ENCODE measurements around the gene ABCG2.
A peak's percentile ranks its signal among the peaks of the same experiment; 100 is the strongest.

ABCG2 gene

DNA sequence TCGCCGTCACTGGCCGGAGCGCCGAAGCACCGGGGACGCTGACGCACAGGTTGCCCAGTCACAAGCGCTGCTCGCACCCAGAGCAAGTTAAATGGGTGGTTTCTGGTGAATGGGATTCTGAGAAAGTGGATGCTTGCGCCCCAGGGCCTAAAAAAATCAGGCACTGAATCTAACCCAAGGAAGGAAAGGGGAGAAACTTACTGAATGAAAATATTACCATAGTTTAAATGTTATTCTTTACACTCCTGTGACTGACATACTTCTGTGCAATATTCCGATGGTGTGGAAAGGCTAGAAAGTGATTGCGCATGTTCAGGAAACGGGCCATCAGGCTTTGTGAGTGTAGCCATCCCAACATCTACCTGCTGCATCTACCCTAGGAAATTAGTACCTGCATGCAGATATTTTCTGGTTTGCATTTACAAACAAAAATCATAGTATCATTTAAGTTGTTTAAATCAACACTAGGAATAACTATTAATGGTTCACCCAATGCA, 838 bp upstream of the ABCG2 start:
- no peaks in the 10 kb centered on the region for H3K36me3 ChIP-seq (ENCODE audit: control insufficient read depth in 2 of 2, insufficient read depth in 1 of 2, low read length in 2 of 2)
- H3K27ac ChIP-seq (ENCODE audit: extremely low read depth, low read depth, low read length): no peak overlapping the region; the same call in 1 of the 2 replicates
- TF ChIP-seq ZNF221 (tag by site-specific recombination; IDR thresholded peaks at IDR 0.05; ENCODE audit: borderline replicate concordance): no peak
- no peak for TF ChIP-seq ZNF394 (tag by site-specific recombination; IDR thresholded peaks at IDR 0.05; ENCODE audit: borderline replicate concordance)
- peak; percentile 70 for TF ChIP-seq PRDM1 (tag by site-specific recombination; IDR thresholded peaks at IDR 0.05)
- TF ChIP-seq, protein P1, sequence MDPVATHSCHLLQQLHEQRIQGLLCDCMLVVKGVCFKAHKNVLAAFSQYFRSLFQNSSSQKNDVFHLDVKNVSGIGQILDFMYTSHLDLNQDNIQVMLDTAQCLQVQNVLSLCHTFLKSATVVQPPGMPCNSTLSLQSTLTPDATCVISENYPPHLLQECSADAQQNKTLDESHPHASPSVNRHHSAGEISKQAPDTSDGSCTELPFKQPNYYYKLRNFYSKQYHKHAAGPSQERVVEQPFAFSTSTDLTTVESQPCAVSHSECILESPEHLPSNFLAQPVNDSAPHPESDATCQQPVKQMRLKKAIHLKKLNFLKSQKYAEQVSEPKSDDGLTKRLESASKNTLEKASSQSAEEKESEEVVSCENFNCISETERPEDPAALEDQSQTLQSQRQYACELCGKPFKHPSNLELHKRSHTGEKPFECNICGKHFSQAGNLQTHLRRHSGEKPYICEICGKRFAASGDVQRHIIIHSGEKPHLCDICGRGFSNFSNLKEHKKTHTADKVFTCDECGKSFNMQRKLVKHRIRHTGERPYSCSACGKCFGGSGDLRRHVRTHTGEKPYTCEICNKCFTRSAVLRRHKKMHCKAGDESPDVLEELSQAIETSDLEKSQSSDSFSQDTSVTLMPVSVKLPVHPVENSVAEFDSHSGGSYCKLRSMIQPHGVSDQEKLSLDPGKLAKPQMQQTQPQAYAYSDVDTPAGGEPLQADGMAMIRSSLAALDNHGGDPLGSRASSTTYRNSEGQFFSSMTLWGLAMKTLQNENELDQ (tag by site-specific recombination; IDR thresholded peaks at IDR 0.05; ENCODE audit: low read depth): no peak
- TF ChIP-seq SCRT1 (tag by site-specific recombination; IDR thresholded peaks at IDR 0.05; ENCODE audit: borderline replicate concordance): 0 out of 2 replicates have a peak, but pooled peaks have one; percentile 14
- TF ChIP-seq ZNF433 (tag by site-specific recombination; IDR thresholded peaks at IDR 0.05; ENCODE audit: low read depth): no peak
- no peak for TF ChIP-seq TCF7L2 (IDR thresholded peaks at IDR 0.05; ENCODE audit: borderline replicate concordance, low read depth, low read length)
- TF ChIP-seq ZNF391 (tag by site-specific recombination; IDR thresholded peaks at IDR 0.05; ENCODE audit: borderline replicate concordance, low read depth): no peak
- TF ChIP-seq, protein P2, sequence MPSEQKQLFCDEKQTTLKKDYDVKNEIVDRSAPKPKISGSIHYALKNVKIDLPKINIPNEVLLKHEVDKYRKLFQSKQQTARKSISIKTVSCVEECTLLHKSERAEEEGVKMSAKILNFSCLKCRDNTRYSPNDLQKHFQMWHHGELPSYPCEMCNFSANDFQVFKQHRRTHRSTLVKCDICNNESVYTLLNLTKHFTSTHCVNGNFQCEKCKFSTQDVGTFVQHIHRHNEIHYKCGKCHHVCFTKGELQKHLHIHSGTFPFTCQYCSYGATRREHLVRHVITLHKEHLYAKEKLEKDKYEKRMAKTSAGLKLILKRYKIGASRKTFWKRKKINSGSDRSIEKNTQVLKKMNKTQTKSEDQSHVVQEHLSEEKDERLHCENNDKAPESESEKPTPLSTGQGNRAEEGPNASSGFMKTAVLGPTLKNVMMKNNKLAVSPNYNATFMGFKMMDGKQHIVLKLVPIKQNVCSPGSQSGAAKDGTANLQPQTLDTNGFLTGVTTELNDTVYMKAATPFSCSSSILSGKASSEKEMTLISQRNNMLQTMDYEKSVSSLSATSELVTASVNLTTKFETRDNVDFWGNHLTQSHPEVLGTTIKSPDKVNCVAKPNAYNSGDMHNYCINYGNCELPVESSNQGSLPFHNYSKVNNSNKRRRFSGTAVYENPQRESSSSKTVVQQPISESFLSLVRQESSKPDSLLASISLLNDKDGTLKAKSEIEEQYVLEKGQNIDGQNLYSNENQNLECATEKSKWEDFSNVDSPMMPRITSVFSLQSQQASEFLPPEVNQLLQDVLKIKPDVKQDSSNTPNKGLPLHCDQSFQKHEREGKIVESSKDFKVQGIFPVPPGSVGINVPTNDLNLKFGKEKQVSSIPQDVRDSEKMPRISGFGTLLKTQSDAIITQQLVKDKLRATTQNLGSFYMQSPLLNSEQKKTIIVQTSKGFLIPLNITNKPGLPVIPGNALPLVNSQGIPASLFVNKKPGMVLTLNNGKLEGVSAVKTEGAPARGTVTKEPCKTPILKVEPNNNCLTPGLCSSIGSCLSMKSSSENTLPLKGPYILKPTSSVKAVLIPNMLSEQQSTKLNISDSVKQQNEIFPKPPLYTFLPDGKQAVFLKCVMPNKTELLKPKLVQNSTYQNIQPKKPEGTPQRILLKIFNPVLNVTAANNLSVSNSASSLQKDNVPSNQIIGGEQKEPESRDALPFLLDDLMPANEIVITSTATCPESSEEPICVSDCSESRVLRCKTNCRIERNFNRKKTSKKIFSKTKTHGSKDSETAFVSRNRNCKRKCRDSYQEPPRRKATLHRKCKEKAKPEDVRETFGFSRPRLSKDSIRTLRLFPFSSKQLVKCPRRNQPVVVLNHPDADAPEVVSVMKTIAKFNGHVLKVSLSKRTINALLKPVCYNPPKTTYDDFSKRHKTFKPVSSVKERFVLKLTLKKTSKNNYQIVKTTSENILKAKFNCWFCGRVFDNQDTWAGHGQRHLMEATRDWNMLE (tag by site-specific recombination; conservative IDR thresholded peaks at IDR 0.05; ENCODE audit: low read depth): no peak
- no peak for TF ChIP-seq ZNF791 (tag by site-specific recombination; IDR thresholded peaks at IDR 0.05)
- TF ChIP-seq ZNF335 (tag by site-specific recombination; conservative IDR thresholded peaks at IDR 0.05): peak; percentile 48
- TF ChIP-seq ZBTB17 (tag by site-specific recombination; IDR thresholded peaks at IDR 0.05): peak; percentile 67; the same call in 1 of the 2 replicates
- H3K9me3 ChIP-seq (ENCODE audit: control insufficient read depth, insufficient read depth, low read depth, low read length): no peaks in the 10 kb centered on the region
- peak overlapping the region; percentile 57 for H3K4me3 ChIP-seq (ENCODE audit: low read depth, low read length)
- ChIA-PET POLR2A (no interaction called here), CTCF (interaction anchor here (0.7 kb wide), 1 partner anchor 480 kb away, joined by 5 read pairs; no protein-coding TSS in a partner anchor)
- H3K4me1 ChIP-seq (ENCODE audit: control insufficient read depth, insufficient read depth, low read length): no peaks in the 10 kb centered on the region

DNA sequence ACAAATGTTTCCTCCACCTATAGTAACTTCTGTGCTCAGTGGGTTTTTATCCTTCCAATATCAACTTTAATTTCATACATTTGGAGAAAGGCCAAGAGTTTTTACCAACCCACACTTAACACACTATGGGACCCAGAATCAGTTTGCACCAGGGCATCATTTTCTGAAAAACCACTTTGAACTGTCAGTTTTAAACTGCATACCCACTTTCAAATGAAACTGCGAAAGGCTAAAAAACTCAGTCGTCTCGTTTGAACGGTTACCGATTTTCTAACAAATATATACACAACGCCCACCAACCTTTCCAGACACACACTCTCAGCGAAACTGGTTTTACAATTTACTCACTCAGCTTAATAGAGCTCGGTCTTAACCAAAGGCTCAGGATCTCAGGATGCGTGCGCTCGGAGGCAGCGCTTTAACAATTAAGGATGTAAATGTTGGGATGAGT, 376 bp downstream of the ABCG2 start:
- H3K27ac ChIP-seq (ENCODE audit: extremely low read depth, low read depth, low read length): no peak overlapping the region; the same call in 1 of the 2 replicates
- POLR2A ChIA-PET: interaction anchor here (0.5 kb wide), 1 partner anchor 91 kb away, joined by 3 read pairs; no protein-coding TSS in a partner anchor
- H3K9me3 ChIP-seq (ENCODE audit: control insufficient read depth, insufficient read depth, low read depth, low read length): no peaks in the 10 kb centered on the region
- no peaks in the 10 kb centered on the region for H3K4me1 ChIP-seq (ENCODE audit: control insufficient read depth, insufficient read depth, low read length)
- peak overlapping the region; percentile 57 for H3K4me3 ChIP-seq (ENCODE audit: low read depth, low read length)
- CTCF ChIA-PET: interaction anchor here (0.5 kb wide), 1 partner anchor 22 kb away, joined by 8 read pairs; no protein-coding TSS in a partner anchor
- H3K36me3 ChIP-seq (ENCODE audit: control insufficient read depth in 2 of 2, insufficient read depth in 1 of 2, low read length in 2 of 2): no peaks in the 10 kb centered on the region
- TF ChIP-seq ZNF335 (tag by site-specific recombination; conservative IDR thresholded peaks at IDR 0.05): no peak
- TF ChIP-seq ZNF2 (tag by site-specific recombination; IDR thresholded peaks at IDR 0.05): no peak
- 0 out of 2 replicates have a peak, but pooled peaks have one; percentile 38 for TF ChIP-seq ZFP69B (tag by site-specific recombination; IDR thresholded peaks at IDR 0.05)
- TF ChIP-seq ZBTB6 (tag by site-specific recombination; IDR thresholded peaks at IDR 0.05): no peak
- TF ChIP-seq, protein P3, sequence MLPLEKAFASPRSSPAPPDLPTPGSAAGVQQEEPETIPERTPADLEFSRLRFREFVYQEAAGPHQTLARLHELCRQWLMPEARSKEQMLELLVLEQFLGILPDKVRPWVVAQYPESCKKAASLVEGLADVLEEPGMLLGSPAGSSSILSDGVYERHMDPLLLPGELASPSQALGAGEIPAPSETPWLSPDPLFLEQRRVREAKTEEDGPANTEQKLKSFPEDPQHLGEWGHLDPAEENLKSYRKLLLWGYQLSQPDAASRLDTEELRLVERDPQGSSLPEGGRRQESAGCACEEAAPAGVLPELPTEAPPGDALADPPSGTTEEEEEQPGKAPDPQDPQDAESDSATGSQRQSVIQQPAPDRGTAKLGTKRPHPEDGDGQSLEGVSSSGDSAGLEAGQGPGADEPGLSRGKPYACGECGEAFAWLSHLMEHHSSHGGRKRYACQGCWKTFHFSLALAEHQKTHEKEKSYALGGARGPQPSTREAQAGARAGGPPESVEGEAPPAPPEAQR (tag by site-specific recombination; IDR thresholded peaks at IDR 0.05): no peak
- TF ChIP-seq, protein P4, sequence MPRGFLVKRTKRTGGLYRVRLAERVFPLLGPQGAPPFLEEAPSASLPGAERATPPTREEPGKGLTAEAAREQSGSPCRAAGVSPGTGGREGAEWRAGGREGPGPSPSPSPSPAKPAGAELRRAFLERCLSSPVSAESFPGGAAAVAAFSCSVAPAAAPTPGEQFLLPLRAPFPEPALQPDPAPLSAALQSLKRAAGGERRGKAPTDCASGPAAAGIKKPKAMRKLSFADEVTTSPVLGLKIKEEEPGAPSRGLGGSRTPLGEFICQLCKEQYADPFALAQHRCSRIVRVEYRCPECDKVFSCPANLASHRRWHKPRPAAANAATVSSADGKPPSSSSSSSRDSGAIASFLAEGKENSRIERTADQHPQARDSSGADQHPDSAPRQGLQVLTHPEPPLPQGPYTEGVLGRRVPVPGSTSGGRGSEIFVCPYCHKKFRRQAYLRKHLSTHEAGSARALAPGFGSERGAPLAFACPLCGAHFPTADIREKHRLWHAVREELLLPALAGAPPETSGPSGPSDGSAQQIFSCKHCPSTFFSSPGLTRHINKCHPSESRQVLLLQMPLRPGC (tag by site-specific recombination; IDR thresholded peaks at IDR 0.05): no peak
- TF ChIP-seq, protein P5, sequence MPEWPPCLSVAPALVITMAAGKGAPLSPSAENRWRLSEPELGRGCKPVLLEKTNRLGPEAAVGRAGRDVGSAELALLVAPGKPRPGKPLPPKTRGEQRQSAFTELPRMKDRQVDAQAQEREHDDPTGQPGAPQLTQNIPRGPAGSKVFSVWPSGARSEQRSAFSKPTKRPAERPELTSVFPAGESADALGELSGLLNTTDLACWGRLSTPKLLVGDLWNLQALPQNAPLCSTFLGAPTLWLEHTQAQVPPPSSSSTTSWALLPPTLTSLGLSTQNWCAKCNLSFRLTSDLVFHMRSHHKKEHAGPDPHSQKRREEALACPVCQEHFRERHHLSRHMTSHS (tag by site-specific recombination; IDR thresholded peaks at IDR 0.05): no peak
- TF ChIP-seq ZNF664 (tag by site-specific recombination; IDR thresholded peaks at IDR 0.05): no peak
- TF ChIP-seq ZNF747 (tag by site-specific recombination; IDR thresholded peaks at IDR 0.05): no peak
